Femur (tissue), 1 donor: ENCODE data around the gene VANGL1.
A peak's percentile ranks its signal among the peaks of the same experiment; 100 is the strongest.
"Not testable (repeated sequence)": the region's sequence is repeated elsewhere in the genome, so short reads cannot be mapped to it uniquely, and the experiment has no call there.

Source experiments
- DNase-seq: peaks from one replicate; pipeline ENCODE4 v3.0.0-alpha.2; 2017

The VANGL1 gene

DNA sequence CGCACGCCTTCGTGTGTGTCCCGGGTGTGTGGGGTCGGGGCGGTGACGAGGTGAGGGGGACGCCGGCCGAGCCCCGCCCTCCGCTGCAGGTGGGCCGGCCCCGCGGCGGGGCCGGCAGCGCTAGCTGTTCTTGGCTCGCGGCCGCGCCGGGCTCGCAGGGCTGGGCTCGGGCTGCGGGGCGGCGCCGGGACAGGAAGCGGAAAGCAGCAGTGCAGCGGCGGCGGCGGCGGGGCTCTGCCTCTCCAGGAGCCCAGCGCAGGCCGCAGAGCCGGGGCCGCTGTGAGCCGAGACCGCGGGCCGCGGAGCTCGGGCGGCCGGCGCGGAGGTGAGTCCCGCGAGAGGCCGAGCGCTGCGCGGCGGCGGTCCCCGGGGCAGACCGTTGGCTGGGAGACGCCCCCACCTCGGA is at the start of gene VANGL1:
VANGL1 (plus strand) TSS at position 209 of the 406 bp plus-strand sequence. CDS start 9,444 bp downstream, outside the sequence.
- peak; percentile 82 for DNase-seq

DNA sequence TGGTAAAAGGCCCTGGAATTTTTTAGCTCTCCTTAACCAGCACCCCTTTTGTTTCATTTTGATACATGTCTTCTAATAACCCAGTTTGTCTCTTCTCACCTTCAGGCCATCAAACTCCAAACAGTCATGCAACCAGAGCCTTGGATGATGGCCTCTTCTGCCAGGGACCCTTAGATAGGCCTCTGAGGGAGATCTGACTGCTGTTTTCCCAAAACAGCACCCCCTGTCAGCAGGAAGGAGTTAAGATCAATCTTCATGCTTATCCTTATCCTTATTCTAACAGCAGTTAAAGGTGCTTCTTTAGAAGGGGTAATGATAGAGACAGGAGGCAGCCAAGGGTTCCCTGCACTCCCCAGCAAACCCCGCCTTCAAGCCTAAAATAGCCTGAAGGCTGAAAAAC is 49.5 kb upstream of the VANGL1 start:
- DNase-seq = no peak

- DNase-seq = peak; percentile 32
These were observed 48.2 kb upstream of the VANGL1 start for GRCh38 chr1:115593365-115594259.

GRCh38 chr1:115594600-115594999 is 47.2 kb upstream of the VANGL1 start:
- DNase-seq = no peak

GRCh38 chr1:115595279-115596079 is 46.3 kb upstream of the VANGL1 start:
- peak; percentile 93 for DNase-seq

DNA sequence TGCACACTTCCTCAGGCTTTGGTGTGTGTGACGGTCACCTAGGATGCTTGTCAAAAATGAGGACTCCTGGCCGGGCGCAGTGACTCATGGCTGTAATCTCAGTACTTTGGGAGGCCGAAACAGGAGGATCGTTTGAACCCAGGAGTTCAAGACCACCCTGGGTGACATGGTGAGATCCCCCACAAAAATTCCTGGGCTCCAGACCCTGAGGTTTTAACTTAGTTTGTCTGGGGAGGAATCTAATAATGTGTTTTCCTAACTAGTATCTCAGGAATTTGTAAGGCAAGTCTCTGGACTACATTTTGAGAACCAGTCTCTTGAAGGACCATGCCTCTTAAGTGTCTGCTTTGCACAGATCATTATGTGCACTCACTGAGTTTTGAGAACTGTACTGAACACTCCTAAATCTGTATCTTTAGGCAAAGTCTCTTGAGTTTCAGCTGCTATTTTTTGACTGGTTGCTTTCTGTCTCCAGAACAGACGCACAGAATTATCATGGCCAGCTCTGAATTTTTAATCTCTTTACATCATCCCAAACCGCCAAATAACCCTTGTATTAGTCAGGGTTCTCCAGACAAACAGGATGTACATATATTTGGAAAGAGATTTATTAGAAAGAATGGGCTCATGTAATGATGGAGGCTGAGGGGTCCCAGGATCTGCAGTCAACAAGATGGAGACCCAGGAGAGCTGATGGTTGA is 45.5 kb upstream of the VANGL1 start:
- no peak for DNase-seq

DNA sequence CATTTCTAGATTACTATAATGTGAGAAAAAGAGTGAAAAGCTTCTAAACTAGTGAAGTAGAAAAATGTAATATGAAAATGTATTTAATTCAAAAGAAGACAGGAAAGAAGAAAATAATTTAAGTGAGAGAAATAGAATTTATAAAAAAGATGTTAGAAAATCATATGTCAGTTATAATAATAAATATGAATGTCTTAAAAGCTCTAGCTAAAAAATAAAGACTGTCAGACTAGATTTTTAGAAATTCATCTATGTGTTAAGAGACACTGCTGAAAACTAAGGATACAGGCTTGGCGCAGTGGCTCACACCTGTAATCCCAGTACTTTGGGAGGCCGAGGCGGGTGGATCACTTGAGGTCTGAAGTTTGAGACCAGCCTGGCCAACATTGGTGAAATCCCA is 37.3 kb upstream of the VANGL1 start:
- no peak for DNase-seq

DNA sequence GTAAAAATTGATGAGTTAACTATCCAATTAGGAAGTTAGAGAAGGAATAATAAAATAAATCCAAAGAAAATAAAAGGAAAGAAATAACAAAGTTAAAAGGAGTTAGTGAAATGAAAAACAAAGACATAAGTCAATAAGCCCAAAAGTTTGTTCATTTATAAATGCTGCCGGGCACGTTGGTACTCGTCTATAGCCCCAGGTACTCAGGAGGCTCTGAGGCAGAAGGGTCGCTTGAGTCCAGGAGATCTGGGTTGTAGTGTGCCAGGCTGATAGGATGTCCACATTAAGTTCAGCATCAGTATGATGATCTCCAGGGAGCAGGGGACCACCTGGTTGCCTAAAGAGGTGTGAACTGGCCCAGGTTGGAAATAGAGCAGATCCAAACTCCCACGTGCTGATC is 35.5 kb upstream of the VANGL1 start:
- no peak for DNase-seq

GRCh38 chr1:115609021-115609420 is 32.7 kb upstream of the VANGL1 start:
- DNase-seq = no peak

- DNase-seq = no peak
These were observed 28.0 kb upstream of the VANGL1 start for GRCh38 chr1:115613767-115614166.

GRCh38 chr1:115620453-115620852 is 21.3 kb upstream of the VANGL1 start:
- no peak for DNase-seq

DNA sequence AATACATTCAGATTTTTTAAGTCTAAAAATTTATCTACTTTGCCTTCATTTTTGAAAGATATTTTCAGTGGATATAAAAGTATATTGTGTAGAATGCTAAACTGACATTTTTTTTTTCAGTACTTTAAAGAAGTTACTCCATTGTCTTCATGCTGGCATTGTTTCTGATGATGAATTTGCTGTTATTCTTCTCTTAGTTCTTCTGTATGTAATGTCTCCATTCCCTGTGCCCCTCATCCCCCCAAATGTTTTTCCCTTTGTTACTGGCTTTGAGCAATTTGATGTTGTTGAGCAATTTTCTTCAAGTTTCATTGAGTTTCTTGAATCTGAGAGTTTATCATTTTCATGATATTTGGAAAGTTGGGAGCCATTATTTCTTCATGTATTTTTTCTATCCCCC is 20.8 kb upstream of the VANGL1 start:
- DNase-seq = no peak

GRCh38 chr1:115624859-115625258 is 16.9 kb upstream of the VANGL1 start:
- no peak for DNase-seq

- no peak for DNase-seq
These were observed 11.4 kb upstream of the VANGL1 start for GRCh38 chr1:115630342-115630741.

GRCh38 chr1:115632251-115633026 is 9.3 kb upstream of the VANGL1 start:
- DNase-seq = no peak

DNA sequence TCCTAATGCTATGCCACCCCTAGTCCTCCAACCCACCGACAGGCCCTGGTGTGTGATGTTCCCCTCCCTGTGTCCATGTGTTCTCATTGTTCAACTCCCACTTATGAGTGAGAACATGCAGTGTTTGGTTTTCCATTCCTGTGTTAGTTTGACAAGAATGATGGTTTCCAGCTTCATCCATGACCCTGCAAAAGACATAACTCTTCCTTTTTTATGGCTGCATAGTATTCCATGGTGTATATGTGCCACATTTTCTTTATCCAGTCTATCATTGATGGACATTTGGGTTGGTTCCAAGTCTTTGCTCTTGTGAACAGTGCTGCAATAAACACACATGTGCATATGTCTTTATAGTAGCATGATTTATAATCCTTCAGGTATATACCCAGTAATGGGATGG is 8.2 kb upstream of the VANGL1 start:
- not testable (repeated sequence) for DNase-seq

- not testable (repeated sequence) for DNase-seq
These were observed 4.5 kb upstream of the VANGL1 start for GRCh38 chr1:115637247-115637646.

DNA sequence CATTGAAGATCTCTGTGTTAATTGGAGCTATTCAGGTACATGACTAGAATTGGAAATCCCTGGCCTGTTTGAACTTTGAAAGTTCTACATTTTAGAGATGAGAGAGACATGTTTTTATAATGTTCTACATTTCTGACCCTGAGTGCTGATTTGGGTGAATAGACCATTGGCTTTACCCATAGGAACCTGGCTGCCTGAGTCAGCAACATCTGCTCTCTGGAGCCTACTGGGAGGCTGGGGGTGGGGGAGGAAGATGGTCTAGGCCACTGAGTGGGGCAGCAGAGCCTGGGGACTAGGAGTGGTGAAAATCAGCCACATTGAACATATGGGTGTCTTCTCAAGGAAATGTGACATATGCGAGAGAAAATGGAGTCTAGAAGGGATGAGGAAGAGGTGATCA is 1.4 kb upstream of the VANGL1 start:
- no peak for DNase-seq

DNA sequence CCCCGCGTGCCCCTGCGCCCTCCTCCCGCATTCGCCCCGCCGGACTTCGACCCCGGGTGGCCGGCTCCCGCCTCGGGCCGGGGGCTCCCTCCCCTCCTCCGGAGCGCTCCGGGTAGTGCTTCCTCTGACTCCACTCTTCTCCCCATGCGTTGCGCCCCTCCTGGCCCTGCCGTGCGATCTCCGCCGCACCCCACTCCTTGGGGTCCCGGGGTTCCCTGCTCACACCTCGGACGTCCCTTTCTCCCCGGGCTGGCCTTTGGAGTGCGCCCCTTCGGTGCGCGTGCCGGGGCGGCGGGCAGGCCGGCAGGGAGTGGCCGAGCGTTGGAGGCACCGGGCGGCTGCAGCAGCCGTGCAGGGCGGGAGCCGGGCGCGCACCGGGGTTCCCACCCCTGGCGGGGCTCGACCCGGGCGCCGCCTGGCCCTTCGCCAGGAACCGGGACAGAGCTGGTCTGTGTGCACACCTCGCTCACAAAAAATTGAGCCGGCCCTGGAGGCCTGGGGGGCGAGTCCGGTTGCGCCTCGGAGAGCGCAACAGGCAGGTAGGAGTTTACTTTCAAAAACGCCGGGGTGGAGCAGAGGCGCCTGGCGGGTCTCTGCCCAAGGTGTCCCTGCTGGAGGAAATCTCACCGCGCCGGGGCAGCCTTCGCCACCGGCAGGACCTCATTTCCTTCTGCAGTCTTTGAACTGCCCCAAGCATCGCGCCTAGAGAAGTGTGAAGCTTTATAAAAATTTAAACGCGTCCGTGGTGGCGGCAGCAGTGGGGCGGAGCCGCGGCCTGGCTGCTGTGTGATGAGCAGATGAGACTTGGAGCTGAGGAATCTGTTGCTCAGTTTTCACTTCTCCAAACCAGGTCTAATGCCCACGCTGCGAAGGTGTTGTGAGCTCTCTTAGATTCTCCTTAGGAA is 650 bp downstream of the VANGL1 start:
- DNase-seq = peak; percentile 57

GRCh38 chr1:115643225-115643624 is 1.5 kb downstream of the VANGL1 start:
- DNase-seq = no peak

DNA sequence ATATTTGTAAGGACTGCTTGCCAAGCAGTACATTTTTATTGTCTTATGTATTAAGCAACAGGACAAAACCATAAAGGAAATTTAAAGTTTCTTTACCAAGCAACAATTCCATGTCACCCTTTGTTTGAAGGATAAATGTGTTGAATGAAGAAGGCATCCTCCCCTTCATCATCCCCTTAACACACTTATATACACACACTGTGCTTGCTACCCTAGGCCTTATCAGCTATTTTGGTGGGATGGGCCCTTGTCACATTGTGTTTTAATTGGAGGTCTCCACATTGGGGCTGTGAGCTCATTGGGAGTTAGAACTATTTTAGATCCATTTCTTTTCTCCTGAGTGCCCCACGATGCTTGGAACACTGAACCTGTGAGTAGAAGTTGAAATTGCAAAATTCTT is 1.9 kb downstream of the VANGL1 start:
- DNase-seq = no peak
